CD1c-positive myeloid dendritic cell (primary cell): Measurements from ENCODE around the gene OSGEP.

Experiments used
- DNase-seq: peaks from one replicate; pipeline ENCODE4 v3.0.0-alpha.2; 2016; ENCODE audit errors: extremely low spot score

Gene OSGEP

DNA sequence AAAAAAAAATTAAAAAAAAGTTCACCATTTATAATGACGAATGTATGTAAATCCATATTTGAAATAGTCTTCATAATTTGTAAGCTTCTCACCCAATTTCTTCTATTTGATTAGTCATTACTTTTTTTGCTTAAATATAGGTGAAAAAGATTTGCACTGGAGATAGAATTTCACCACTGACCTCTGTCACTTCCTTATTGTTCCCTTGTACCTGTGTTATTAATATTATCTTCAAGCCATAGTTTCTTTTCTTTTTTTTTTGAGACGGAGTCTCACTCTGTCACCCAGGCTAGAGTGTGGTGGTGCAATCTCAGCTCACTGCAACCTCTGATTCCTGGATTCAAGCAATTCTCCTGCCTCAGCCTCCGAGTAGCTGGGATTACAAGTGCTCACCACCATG, 57.1 kb downstream of the OSGEP start:
- DNase-seq: no peak
